Renal cortical epithelial cell (primary cell): Measurements from ENCODE around the gene PDSS1. TPM values are rescaled to one million over a fixed set of nuclear protein-coding genes. Genes with fewer than 3 reads are reported as not detected.
"Not testable (repeated sequence)": the region's sequence is repeated elsewhere in the genome, so short reads cannot be mapped to it uniquely, and the experiment has no call there.

Experiments used
- DNase-seq: peaks from one replicate; pipeline ENCODE4 v3.0.0-alpha.2; 2011; ENCODE audit warnings: low read depth
- total RNA-seq: library from RNA; depleted of rRNA; stranded (reverse); fragments of >200 nt; gene quantifications from 2 replicates; pipeline ENCODE4 v1.2.3, GENCODE V29; 2014

PDSS1 gene
- total RNA-seq, 1 donor from 2014 or later: 6.9 TPM

DNA sequence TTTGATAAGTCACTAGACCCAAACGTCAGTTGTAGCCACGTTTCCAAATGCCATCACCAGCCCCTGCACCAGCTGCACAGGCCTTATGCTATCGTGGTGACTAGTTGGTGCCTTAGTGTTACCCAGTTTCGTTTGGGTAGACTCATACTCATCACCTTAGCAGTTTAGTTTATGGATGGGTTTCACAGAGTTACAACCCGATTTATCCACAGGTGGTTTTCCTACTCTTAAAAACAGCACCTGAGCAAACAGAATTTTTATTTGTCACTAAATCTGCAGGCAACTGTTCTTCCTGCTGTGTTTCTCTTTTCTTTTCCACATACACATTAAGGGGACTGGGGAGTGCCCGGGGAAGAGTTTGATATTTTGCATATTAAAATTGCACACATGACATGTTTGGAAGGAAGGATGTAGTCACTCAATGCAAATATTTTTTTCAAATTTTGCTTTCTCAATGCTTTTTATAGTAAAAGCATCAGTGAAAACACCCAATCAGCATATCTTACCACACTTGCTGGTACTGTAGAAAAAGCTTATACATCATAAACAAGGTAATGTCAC lies 41.6 kb downstream of the PDSS1 start:
- DNase-seq: no peak

DNA sequence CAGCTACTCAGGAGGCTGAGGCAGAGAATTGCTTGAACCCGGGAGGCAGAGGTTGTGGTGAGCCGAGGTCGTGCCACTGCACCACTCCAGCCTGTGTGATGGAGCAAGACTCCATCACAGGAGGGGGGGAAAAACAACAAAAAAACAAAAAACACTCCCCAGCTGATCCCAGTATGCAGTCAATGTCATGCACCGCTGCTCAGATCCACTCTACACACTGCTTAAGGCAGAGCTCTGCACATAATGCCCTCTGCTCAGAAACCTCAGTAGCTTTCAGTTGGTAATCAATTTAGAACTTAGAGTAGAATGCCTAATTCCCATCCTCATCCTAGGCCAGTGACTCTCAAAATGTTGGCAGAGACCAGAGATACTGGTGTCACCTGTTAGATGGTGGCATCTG lies 43.9 kb downstream of the PDSS1 start:
- peak; percentile 11 for DNase-seq

DNA sequence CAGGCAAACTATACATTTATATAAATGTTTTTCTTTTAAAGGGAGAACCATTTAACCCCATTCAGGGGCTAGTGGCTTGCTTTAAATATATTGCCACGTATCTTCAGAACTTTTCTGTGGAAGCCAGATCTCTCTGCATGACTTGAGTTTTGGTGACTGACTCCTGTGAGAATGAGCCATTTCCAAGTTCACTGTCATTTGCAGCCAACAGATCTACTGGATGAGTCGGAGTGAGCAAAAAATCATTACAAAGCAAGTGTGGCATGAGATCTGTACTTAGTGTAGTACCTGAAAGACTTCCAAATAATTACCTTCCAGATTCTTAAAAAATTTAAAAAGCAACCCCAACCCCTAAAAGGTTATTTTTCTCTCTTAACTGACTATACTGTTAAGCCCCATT lies 45.6 kb downstream of the PDSS1 start:
- peak; percentile 22 for DNase-seq

DNA sequence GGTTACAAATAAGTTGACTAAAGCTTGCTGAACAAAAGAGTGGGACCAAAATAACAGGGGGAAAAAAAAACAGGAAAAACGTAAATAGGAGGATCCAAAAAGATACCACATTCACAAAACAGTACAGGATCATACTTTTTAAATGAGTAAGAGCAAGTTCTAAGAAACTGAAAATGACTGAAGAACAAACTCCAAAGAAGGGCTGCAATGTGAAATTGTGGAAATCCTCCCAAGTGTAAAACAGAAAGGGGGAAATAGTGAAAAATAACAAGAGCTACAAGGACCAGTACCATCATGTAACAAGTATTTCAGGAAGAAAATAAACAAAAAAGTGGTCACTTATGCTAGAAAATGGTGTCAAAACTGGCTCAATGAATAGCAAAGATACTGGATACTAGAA lies 46.3 kb downstream of the PDSS1 start:
- DNase-seq: no peak

DNA sequence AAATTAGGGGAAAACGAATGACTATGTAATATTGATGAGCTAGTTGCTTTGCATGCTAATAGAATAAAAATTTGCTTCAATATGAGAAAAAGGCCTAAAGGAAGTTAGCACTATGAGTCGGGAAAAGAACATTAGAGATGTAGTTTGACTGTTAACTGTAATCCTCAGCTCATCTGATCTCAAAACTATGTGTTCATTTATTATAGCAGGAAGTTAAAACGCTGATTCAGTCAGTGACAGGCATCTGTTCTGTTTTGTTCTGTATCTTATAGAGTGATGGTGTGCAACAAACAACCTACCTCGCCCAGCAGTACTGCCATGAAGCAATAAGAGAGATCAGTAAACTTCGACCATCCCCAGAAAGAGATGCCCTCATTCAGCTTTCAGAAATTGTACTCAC lies 48.6 kb downstream of the PDSS1 start:
- no peak for DNase-seq

DNA sequence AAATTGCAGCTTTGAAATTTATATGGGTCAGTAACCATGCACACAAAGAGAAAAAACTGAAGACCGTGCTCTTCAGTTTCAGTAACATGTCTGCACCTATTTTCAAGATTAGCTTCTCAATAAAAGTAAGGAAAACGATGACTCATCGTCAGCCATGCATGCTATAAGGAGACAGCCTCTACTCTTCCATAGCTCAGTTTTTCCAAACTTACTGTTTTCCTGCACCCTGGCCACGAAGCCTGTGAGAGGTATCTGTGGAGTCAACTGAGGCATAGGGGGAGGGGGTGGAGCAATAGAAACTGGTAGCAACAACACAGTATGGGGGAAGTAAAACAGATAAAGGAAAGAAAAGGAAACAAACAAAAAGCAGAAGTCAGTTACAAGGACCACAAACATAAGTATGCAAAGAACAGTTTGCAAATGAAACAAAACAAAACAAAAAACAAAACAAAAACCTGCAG lies 58.0 kb downstream of the PDSS1 start:
- peak; percentile 83 for DNase-seq

DNA sequence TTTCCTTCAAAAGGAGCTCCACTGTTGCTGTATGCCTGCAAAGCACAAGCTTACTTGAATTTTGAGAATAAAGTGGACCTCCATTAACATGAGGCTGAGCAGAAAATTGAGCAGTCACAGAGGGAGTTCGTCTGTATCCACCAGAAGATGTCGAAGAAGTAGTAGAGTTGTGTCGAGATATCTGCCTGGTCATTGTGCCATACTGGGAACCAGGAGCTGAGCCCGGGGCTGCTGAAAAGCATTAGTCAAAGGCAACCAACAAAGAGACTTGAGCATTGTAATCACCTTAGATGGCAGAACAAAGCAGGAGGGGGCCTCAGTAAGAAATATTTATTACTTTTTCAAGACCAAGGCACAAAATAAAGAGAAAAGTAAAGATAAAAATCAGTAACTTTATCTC lies 61.5 kb downstream of the PDSS1 start:
- no peak for DNase-seq

DNA sequence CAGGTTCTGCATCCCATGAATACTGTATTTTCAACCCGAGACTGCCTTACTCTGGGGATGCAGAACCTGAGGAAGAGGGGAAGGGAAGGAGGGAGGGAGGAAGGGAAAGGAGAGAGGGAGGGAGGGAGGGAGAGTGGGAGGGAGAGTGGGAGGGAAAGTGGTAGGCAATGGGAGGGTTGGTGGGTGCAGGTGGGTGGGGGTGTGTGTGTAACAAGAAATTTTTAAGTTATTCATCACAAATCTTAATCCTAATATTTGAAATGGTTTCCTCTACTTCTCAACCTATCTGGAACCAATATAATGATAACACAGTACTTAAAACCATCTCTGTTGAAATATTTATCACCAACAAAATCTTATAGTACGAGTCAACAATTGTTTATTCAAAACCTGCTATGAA lies 68.0 kb downstream of the PDSS1 start:
- DNase-seq: no peak

DNA sequence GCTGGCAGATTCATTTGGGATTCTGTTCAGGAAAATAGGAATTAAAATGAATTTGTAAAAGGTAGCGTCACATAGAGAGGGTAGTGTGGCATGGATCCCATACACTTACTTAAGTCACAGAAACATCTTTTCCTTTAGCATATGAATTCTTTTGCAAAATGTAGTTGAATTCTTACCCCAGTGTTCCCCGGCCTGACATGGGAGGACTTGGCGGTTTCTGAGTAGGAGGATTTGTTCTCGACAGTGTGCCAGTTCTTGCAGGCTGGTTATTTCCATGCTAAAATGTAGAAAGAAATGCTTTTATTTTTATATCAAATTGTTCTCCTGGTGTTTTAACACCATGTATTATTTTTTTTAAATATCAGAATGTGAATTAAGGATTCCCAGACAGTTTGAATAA lies 72.6 kb downstream of the PDSS1 start:
- no peak for DNase-seq

DNA sequence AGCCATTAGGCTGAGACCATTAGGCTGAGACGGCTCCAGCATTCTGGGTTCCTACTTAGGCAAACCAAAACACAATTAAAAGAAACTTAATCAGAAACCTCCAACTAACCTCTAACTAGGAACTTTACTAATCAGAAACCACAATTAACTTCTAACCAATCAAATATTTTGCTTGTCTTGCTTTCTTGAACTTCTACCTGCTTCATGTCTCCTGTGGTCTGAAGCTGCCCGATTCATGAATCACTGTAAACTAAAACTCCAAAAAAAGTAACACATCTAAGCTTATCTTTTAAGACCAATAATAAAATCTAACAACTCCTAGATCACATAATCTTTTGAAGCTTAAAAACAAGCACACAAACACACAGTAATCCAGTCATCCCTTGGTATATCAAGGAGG lies 76.1 kb downstream of the PDSS1 start:
- peak; percentile 71 for DNase-seq

DNA sequence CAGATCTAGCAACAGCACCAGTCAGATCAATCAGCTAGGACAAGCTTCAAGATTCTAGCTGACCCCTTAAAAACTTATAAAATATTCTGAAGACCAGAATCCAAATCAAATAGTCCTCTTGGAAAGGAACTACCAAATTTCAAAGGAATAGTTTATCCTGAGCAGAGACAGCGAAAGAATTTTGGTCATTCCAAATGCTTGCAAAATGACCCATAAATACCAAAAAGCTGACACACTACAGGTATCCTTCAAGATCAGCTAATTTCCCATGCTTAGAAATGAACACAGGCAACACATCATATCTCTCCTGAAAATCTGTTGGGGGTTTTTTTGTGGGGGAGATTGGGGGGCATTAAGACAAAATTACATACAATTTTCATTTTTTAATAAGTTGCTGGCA lies 78.8 kb downstream of the PDSS1 start:
- DNase-seq: no peak

DNA sequence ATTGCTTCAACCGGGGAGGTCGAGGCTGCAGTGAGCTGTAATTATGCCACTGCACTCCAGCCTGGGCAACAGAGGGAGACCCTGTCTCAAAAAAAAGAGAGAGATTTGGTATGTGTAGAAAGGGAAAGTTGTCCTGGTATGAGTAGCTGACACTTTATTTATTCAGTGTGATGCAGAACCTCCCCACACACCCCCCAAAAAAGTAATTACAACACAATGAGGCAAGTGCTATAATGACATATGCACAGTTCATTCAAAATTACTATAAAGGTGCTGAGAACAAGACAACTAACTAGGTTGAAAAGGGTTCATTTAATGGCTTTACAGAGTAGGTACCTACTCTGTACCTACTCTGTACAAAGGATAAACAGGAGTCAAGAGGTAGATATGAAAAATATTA lies 80.2 kb downstream of the PDSS1 start:
- DNase-seq: no peak

DNA sequence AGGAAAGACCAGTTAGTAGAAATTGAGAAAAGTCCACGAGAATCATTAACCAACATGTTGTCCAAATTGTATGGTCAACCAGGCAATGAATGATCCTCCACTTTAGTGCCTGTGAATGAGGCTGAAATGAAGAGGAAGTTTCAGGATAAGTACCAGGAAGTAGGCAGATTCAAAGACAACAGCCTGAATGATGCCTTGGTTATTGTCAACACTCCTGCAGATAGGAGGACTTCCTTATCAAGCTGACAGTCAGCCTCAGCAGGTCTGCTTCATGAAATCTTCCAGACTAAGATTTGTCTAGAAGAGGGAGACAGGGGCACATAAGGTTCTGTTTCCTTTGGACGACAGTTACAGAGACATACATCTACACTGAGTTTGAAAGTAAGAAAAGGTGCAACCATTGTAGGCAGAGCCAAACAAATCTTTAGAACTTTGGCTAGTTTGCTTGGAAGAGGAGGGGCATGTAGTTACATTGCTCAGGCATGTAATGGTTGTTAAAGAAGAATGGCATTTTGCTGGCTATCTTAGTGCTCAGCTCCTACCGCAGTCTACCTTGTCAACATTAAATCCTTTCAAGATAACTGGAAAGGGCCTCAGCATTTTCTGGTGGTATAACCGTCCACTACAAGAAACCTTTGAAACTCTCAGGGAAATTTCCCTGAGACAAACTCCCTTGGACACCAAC lies 81.8 kb downstream of the PDSS1 start:
- peak; percentile 20 for DNase-seq

DNA sequence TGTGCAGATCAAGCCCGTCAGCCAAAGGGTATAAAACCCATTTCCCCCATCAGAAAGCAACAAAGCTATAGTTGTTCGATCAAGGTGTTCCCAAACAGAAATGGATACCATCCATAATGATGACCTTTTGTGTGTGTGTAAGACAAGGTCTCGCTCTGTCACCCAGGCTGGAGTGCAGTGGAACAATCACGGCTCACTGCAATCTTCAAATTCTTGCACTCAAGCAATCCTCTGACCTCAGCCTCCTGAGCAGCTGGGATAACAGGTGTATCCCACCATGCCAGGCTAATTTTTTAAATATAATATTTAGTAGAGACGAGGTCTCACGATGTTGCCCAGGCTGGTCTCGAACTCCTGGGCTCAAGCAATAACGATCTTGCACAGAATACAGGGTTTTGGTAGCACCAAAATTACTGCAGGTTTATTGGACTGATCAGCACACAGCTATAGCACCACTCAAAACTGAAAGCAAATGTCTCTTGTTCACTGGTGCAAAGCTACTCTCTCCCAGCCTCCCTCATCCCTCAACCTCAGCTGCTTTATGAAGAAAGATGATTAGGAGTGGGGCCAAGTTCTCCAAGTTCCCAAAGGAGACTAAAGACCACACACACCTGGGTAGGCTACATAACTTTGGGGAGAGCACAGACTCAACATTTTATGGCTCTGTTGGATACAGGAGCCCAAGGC lies 82.7 kb downstream of the PDSS1 start:
- peak; percentile 36 for DNase-seq

DNA sequence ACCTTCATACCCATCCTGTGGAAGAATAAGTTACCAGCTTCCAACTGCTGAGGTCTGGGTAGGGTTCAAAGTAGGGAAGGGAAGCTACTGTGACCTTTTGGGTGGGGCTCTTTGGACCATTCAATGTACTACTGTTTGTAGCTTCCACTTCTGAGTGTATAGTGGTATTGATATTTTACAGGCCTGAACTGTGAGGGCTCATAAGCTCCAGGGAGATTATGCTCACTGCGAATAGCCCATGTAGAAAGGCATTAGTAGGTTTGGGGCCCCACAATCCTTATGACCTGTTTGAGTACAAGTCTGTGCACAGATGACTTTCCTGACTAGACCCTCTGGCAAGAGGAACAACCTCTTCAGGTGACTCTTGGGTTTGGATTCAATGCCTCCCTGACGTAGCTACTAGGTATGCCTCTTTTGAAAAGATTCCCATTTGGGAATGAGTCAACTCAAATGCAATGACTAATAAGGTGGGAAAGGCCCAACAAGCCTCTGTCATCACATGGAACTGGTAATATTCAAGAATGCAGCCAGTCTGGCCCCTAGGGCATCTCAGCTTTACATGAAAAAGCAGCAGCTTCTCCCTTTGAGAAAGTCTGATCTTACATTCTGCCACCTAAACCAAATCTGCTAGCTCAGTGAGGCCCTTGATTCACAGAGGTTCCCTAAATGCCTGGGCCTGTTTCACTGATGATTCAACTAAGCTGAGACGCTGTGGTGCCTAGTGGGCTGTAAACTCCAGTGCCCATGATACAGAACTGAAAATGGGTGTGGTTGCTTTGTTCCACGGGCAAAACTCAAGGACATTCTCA lies 83.5 kb downstream of the PDSS1 start:
- DNase-seq: peak; percentile 98

DNA sequence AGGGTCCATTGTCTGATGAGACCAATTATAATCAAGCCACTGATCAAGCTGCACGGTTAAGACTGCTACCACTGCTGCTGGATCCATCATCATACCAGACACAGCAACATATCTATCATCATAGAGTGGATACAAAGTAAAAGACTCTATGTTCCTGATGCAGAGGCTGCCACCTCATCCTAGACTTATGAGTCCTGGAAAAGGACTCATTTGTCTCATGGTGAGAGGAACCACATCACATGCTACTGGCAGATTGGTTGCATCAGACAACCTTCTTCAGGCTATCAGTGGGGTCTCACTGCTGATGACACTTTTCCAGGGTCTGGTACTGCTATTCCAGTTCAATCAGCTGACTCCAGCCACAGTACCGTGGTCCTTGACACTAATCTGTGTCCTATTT lies 84.3 kb downstream of the PDSS1 start:
- DNase-seq: peak; percentile 28

DNA sequence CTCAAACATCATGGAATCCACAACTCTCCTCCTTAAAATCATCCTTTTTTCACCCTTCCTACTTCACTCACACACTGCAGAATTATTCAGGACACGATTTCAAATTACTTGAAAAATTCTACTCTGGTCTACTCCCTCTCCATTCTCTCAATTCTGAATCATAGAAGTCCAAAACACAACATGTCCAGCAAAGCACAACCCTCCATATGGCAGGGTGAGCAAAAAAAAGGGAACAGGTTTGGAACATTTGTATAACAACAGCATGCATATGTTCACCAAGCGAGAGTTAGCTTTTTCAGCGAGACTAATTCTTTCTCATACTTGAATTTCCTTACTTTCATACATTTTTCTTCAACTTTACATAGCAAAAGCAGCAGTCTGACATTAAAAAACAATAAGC lies 89.9 kb downstream of the PDSS1 start:
- DNase-seq: no peak

DNA sequence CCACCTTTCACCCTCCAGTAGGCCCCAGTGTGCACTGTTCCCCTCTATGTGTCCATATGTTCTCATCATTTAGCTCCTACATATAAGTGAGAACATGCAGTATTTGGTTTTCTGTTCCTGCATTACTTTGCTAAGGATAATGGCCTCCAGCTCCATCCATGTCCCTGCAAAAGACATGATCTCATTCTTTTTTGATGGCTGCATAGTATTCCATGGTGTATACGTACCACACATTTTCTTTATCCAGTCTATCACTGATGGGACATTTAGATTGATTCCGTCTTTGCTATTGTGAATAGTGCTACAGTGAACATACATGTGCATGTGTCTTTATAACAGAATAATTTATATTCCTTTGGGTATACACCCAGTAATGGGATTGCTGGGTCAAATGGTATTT lies 92.3 kb downstream of the PDSS1 start:
- not testable (repeated sequence) for DNase-seq

DNA sequence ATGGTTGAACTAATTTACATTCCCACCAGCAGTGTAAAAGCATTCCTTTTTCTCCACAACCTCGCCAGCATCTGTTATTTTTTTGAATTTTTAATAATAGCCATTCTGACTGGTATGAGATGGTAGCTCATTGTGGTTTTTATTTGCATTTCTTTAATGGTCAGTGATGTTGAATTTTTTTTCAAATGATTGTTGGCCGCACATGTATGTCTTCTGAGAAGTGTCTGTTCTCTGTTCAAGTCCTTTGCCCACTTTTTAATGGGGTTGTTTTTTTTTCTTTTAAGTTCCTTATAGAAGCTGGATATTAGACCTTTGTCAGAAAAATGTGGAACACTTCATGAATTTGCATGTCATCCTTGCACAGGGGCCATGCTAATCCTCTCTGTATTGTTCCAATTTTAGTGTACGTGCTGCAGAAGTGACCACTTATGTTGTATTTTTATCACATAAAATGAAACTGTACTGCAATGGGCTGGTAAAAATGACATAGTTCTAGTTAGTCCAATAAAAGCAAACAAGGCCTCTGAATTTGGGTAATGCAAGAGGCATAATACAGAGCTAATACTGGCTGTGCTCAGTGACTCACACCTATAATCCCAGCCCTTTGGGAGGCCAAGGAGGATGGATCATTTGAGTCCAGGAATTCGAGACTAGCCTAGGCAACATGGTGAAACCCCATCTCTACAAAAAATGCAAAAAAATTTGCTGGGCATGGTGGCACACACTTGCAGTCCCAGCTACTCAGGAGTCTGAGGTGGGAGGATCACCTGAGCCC lies 92.9 kb downstream of the PDSS1 start:
- no peak for DNase-seq

DNA sequence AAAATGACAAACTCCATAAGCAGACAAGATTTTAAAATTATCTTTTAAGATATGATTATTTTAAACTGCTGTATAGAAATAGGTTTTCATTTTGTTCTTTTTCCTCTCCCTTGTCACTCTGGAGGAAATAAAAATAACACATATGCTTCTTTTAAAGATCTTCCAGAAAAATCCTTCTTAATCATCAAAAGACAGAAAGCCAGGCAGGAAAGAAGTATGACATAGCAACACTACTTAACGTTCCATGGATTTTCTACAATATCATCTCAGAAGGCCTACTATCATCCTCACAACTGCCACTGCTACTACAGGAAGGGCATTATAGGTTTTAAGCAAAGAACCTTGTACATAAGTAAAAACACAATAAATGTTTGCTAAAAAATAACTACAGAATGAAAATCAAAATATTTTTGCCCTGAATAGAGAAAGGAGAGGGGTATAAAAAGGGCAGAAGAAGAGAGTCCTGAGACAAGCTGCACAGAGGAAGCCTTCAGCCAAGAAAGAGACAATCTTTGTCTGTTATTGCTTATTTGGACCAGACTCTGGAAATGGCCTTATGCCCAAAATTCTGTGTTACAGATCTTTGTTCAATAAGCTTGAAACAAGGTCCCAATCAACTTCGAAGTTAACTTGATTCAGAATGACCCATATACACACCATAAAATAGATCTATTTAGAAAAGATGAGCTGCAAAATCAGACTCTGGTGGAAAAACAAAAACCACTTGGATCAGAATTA lies 95.4 kb downstream of the PDSS1 start:
- DNase-seq: no peak
